ENCODE measurements around the gene HMX3. TPM values are rescaled to one million over a fixed set of nuclear protein-coding genes. Genes with fewer than 3 reads are reported as not detected.

The HMX3 gene
- total and polyA plus RNA-seq, 5 donors from 2014 or later, result not detected

DNA sequence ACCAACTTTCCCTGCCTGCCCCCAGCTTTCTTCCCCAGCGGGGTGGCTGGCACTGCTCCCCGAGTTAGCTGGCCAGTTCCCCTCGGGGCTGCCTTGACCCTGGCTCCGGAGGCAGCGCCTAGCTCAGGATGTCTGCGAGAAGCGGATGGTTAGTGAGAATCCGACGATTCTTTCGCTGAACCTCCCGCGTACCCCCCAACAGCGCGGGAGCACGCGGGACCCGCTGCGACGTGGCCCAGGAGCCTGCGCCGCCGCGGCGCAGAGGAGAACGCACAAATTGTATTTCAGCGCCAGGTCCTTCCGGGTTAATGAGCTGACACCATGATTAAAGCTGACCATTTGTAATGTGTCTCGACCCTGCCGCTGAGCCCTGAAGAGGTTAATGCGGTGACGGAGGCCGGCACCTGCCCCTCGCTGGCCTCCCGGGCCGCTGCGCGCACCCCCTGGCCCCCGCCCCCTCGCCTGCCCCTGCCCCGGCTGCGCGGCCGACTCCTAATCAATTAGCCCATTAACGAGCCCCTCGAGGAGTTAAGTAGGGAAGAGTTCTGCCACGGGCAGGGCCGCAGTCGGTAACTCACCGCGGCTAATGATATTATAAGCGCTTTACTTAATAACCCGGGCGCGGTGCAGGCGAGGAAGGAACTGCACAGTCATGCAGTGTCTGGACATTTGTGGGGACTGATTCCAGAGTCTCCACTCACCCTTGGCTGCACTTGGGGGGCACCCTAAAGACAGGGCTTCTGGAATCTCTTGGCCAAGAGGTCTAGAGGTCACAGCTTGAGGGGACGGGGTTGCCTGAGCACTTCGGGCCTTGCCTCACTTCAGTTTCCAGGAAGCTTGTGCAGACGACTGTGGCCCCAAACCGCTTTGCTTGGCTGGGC lies 10.5 kb downstream of the HMX3 start:
- Mint-ChIP-seq H3K4me1 (peaks cover 15 to 77% (median 43%) of the 10 kb centered on the region in 4 donors), H3K4me3 (peak overlapping the region; percentile 66 to 86 (median 78))
- no peak for DNase-seq

DNA sequence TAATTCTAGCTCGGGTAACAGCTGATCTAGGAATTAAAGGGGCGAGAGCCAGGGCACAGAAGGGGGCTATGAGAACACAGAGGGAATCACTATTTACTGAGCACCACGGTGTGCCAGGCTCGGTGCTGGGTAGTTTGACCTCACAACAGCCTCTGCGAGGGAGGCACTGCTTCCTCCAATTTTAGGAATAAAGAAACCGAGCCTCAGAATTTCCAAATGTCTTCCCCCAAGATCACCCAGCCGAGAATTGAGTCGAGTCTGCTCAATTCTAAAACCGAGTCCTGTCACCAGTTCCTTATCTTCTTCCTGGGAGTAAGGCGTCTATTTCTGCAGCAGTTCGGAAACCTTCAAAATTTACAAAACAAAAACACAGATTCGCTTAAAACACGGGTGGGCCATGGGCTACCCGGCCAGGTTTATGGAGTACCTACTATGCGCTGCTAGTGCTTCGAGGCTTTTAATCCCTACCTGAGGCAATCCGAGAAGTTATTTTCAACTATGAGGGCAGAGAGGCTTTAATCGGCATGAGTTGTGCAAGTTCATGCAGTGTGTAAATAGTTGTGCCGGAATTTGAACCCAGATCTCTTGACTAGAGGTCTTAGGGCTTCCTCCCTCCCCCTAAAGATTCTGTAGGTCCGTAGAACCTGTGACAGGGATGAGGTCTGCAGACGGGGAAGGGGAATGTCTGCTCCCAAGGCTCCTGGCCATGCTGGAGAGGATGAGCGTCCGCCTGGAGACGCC lies 11.3 kb downstream of the HMX3 start:
- ATAC-seq (ENCODE audit: low read depth in 2 of 2) (no peak), DNase-seq (no peak)
- Mint-ChIP-seq H3K9me3 (peaks cover 0 to 7% (median 0%) of the 10 kb centered on the region in 7 donors), H3K27me3 (peaks cover 84% of the 10 kb centered on the region), H3K4me1 (peaks cover 15 to 78% (median 43%) of the 10 kb centered on the region in 4 donors), H3K36me3 (no peaks in the 10 kb centered on the region), H3K27ac (no peak overlapping the region), H3K4me3 (peak overlapping the region; percentile 21 to 75 (median 68))
- no peaks in the 10 kb centered on the region for H3K36me3 ChIP-seq (ENCODE audit: control insufficient read depth, insufficient read depth, low read length)
- peaks cover 48% of the 10 kb centered on the region for H3K27me3 ChIP-seq (ENCODE audit: control insufficient read depth, insufficient read depth, low read length)
- no peak overlapping the region for H3K27ac ChIP-seq (ENCODE audit: insufficient read depth, low read length, poor library complexity, severe bottlenecking)
- H3K4me3 ChIP-seq (ENCODE audit: low read depth, low read length), result no peak overlapping the region
- H3K4me1 ChIP-seq (ENCODE audit: control insufficient read depth, insufficient read depth, low read length, poor library complexity, severe bottlenecking), result peaks cover 88% of the 10 kb centered on the region
- no peaks in the 10 kb centered on the region for H3K9me3 ChIP-seq (ENCODE audit: control insufficient read depth in 2 of 2, low read length in 2 of 2)

More for the DNA sequence above, 10.5 kb downstream of the HMX3 start:
- Mint-ChIP-seq H3K9me3 (peaks cover 0 to 9% (median 0%) of the 10 kb centered on the region in 7 donors), H3K36me3 (no peaks in the 10 kb centered on the region), H3K27me3 (peaks cover 84% of the 10 kb centered on the region), H3K27ac (no peak overlapping the region)
- no peak overlapping the region for H3K27ac ChIP-seq (ENCODE audit: insufficient read depth, low read length, poor library complexity, severe bottlenecking)
- H3K4me3 ChIP-seq (ENCODE audit: low read depth, low read length), result no peak overlapping the region
- H3K27me3 ChIP-seq (ENCODE audit: control insufficient read depth, insufficient read depth, low read length), result peaks cover 52% of the 10 kb centered on the region
- H3K4me1 ChIP-seq (ENCODE audit: control insufficient read depth, insufficient read depth, low read length, poor library complexity, severe bottlenecking), result peaks cover 88% of the 10 kb centered on the region
- H3K36me3 ChIP-seq (ENCODE audit: control insufficient read depth, insufficient read depth, low read length), result no peaks in the 10 kb centered on the region
- no peaks in the 10 kb centered on the region for H3K9me3 ChIP-seq (ENCODE audit: control insufficient read depth in 2 of 2, low read length in 2 of 2)
- ATAC-seq (ENCODE audit: low read depth in 2 of 2), result no peak

DNA sequence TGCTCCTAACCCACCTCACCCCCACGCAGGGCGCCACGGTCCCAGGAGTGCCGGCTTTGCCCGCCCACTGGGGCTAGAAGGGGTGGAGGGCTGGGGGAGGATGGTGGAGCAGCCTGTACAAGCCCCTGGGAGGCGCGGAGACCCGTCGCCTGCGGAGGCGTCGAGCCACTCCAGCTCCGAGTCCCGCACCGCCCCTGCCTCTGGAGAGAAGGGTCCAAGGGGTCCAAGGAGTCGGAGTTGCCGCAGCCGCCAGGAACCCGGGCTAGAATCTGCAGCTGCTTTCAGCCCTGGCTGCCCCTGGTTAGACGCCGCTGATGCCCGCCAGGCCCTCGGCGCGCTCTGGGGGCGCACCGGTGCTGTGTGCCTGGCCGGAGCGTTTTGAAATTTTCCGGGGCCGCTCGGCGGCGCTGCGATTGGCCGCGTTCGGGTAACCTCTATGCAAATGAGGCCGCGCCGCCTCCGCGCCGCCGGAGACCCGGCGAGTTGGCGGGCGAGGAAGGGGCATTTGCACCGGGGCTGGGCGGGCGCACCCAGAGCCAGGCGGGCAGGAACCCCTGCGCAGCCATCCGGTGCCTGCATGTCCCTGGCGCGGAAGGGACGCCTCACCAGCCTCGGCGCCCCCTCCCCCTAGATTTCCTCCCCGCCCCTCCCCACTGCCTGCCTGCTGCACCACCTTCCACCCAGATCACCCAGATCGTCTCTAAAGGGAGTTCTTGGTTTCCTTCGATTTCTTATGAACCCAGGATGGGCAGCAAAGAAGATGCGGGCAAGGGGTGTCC lies 12.1 kb downstream of the HMX3 start, which contains the start of gene HMX2:
Gene HMX2, plus strand, starts transcription at position 502 of the 779 bp plus-strand sequence. Its CDS starts 243 bp downstream, at position 745.
- H3K27ac Mint-ChIP-seq, result peak within 1 kb of the TSS in 1 of 3 donors; percentile 66

DNA sequence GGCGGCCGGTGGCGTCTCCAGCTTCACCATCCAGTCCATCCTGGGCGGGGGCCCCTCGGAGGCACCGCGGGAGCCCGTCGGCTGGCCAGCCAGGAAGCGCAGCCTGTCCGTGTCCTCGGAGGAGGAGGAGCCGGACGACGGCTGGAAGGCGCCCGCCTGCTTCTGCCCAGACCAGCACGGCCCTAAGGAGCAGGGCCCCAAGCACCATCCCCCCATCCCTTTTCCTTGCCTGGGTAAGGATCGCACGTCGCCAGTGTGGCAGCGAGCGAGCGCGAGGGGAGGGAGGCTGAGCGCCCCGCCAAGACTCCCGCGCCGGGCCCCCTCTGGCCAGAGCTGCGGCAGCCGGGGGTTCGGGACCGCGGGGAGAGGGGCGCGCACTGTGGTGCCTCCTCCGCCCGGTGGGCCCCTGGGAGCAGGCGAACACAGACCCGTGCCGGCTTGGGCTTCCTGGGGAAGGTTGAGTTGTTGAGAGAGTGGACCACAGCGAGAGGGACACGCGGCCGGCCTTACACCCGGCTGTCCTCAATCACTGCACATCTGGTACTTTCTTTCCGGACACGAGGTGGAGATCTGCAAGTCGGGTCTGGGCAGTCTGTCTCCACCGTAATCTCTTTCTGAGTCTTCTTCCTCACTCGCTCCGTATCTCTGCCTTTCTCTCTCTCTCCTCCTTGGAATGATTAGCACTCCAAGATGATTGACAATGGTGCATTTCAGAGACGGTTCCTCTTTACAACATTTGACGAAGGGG lies 12.8 kb downstream of the HMX3 start:
- H3K4me1 ChIP-seq (ENCODE audit: control insufficient read depth, insufficient read depth, low read length, poor library complexity, severe bottlenecking), result peaks cover 76% of the 10 kb centered on the region
- DNase-seq, result peak in 1 of 3 donors; percentile 27
- H3K9me3 ChIP-seq (ENCODE audit: control insufficient read depth in 2 of 2, low read length in 2 of 2), result no peaks in the 10 kb centered on the region
- no peak overlapping the region for H3K27ac ChIP-seq (ENCODE audit: insufficient read depth, low read length, poor library complexity, severe bottlenecking)
- H3K27me3 ChIP-seq (ENCODE audit: control insufficient read depth, insufficient read depth, low read length), result peaks cover 42% of the 10 kb centered on the region
- no peaks in the 10 kb centered on the region for H3K36me3 ChIP-seq (ENCODE audit: control insufficient read depth, insufficient read depth, low read length)
- Mint-ChIP-seq H3K4me1 (peaks cover 14 to 76% (median 41%) of the 10 kb centered on the region in 4 donors), H3K36me3 (no peaks in the 10 kb centered on the region), H3K4me3 (peak overlapping the region; percentile 51 to 88 (median 80)), H3K9me3 (peaks cover 0 to 5% (median 0%) of the 10 kb centered on the region in 7 donors), H3K27me3 (peaks cover 75% of the 10 kb centered on the region), H3K27ac (peak overlapping the region in 1 of 3 donors; percentile 66)
- H3K4me3 ChIP-seq (ENCODE audit: low read depth, low read length), result no peak overlapping the region
- ATAC-seq (ENCODE audit: low read depth in 2 of 2), result no peak

More for the DNA sequence above, 12.1 kb downstream of the HMX3 start, which contains the start of gene HMX2:
- Histone ChIP-seq H3K27ac (ENCODE audit: insufficient read depth, low read length, poor library complexity, severe bottlenecking) (no peak within 1 kb of the TSS), H3K4me3 (ENCODE audit: low read depth, low read length) (no peak within 1 kb of the TSS), H3K9me3 (ENCODE audit: control insufficient read depth in 2 of 2, low read length in 2 of 2) (no peaks in the 10 kb centered on the region), H3K36me3 (ENCODE audit: control insufficient read depth, insufficient read depth, low read length) (no peaks in the 10 kb centered on the region), H3K27me3 (ENCODE audit: control insufficient read depth, insufficient read depth, low read length) (peaks cover 47% of the 10 kb centered on the region), H3K4me1 (ENCODE audit: control insufficient read depth, insufficient read depth, low read length, poor library complexity, severe bottlenecking) (peaks cover 81% of the 10 kb centered on the region)
- H3K27me3 Mint-ChIP-seq, result peaks cover 82% of the 10 kb centered on the region
- H3K36me3 Mint-ChIP-seq, result no peaks in the 10 kb centered on the region
- peaks cover 0 to 6% (median 0%) of the 10 kb centered on the region in 7 donors for H3K9me3 Mint-ChIP-seq
- DNase-seq (peak in 2 of 3 donors; percentile 40 to 47), ATAC-seq (ENCODE audit: low read depth in 2 of 2) (peak in 1 of 2 donors; percentile 23)
- peak within 1 kb of the TSS; percentile 75 to 88 (median 80) for H3K4me3 Mint-ChIP-seq
- peaks cover 15 to 78% (median 43%) of the 10 kb centered on the region in 4 donors for H3K4me1 Mint-ChIP-seq

DNA sequence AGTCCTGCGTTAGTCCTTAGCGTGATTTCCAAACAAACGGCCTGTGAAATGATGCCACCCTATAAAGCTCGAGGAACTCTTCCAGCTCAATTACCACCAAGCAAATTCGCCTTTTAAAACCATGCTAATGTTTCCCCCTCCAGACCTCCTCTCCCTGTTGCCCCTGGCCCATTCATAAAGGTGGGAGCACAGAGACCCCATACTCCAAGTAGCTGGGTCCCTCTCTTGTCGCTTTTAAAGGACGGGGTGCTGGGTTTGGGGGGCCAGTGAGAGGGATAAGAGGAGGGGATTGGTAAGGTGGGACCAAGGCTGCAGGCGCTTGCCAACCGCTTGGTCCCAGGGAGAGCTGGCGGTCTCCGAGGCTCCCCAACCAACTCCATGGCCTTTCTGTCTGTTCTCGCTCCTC lies 13.4 kb downstream of the HMX3 start:
- Mint-ChIP-seq H3K4me3 (peak overlapping the region; percentile 51 to 88 (median 80)), H3K9me3 (peaks cover 0 to 2% (median 0%) of the 10 kb centered on the region in 7 donors)
- H3K27me3 ChIP-seq (ENCODE audit: control insufficient read depth, insufficient read depth, low read length), result peaks cover 39% of the 10 kb centered on the region

DNA sequence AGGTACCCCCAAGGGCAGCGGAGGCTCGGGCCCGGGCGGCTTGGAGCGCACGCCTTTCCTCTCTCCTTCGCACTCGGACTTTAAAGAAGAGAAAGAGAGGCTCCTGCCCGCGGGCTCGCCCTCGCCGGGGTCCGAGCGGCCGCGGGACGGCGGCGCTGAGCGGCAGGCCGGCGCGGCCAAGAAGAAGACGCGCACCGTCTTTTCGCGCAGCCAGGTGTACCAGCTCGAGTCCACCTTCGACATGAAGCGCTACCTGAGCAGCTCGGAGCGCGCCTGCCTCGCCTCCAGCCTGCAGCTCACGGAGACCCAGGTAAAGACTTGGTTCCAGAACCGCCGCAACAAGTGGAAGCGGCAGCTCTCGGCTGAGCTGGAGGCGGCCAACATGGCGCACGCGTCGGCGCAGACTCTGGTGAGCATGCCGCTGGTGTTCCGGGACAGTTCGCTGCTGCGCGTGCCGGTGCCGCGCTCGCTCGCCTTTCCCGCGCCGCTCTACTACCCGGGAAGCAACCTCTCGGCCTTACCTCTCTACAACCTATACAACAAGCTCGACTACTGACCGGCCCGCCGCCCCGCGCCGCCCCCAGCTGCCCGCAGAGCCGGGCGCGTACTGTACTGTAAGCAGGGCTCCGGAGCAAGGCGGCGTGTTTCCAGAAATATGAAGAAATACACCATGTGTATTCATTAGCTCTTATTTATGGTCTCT lies 13.9 kb downstream of the HMX3 start:
- Histone ChIP-seq H3K4me1 (ENCODE audit: control insufficient read depth, insufficient read depth, low read length, poor library complexity, severe bottlenecking) (peaks cover 75% of the 10 kb centered on the region), H3K36me3 (ENCODE audit: control insufficient read depth, insufficient read depth, low read length) (no peaks in the 10 kb centered on the region), H3K9me3 (ENCODE audit: control insufficient read depth in 2 of 2, low read length in 2 of 2) (no peaks in the 10 kb centered on the region), H3K27ac (ENCODE audit: insufficient read depth, low read length, poor library complexity, severe bottlenecking) (no peak overlapping the region), H3K27me3 (ENCODE audit: control insufficient read depth, insufficient read depth, low read length) (peaks cover 36% of the 10 kb centered on the region), H3K4me3 (ENCODE audit: low read depth, low read length) (peak overlapping the region; percentile 58)
- H3K27ac Mint-ChIP-seq, result no peak overlapping the region
- peaks cover 3% of the 10 kb centered on the region for H3K36me3 Mint-ChIP-seq
- H3K27me3 Mint-ChIP-seq, result peaks cover 68% of the 10 kb centered on the region
- H3K4me3 Mint-ChIP-seq, result peak overlapping the region; percentile 83 to 95 (median 84)
- H3K9me3 Mint-ChIP-seq, result peaks cover 0 to 1% (median 0%) of the 10 kb centered on the region in 7 donors
- ATAC-seq (ENCODE audit: low read depth in 2 of 2) (no peak), DNase-seq (peak in 2 of 3 donors; percentile 55 to 64)
- H3K4me1 Mint-ChIP-seq, result peaks cover 4 to 75% (median 36%) of the 10 kb centered on the region in 4 donors

More for the DNA sequence above, 13.4 kb downstream of the HMX3 start:
- H3K4me1 Mint-ChIP-seq, result peaks cover 8 to 78% (median 40%) of the 10 kb centered on the region in 4 donors
- H3K27me3 Mint-ChIP-seq, result peaks cover 74% of the 10 kb centered on the region
- Histone ChIP-seq H3K4me1 (ENCODE audit: control insufficient read depth, insufficient read depth, low read length, poor library complexity, severe bottlenecking) (peaks cover 77% of the 10 kb centered on the region), H3K4me3 (ENCODE audit: low read depth, low read length) (no peak overlapping the region), H3K27ac (ENCODE audit: insufficient read depth, low read length, poor library complexity, severe bottlenecking) (no peak overlapping the region), H3K36me3 (ENCODE audit: control insufficient read depth, insufficient read depth, low read length) (no peaks in the 10 kb centered on the region), H3K9me3 (ENCODE audit: control insufficient read depth in 2 of 2, low read length in 2 of 2) (no peaks in the 10 kb centered on the region)
- peaks cover 1% of the 10 kb centered on the region for H3K36me3 Mint-ChIP-seq
- H3K27ac Mint-ChIP-seq, result peak overlapping the region in 1 of 3 donors; percentile 66
- DNase-seq (no peak), ATAC-seq (ENCODE audit: low read depth in 2 of 2) (no peak)

Data from CD4-positive, CD25-positive, alpha-beta regulatory T cell (primary cell).